IgD-negative memory B cell (primary cell): ENCODE measurements around the gene ARID5A. TPM values are rescaled to one million over a fixed set of nuclear protein-coding genes. Genes with fewer than 3 reads are reported as not detected.
A peak's percentile ranks its signal among the peaks of the same experiment; 100 is the strongest.

Source experiments
- H3K27ac Mint-ChIP-seq, 3 donors: one replicate each; pipeline ENCODE4 v1.8.0; 2020 to 2022; ENCODE audit warnings: mild to moderate bottlenecking in 3 of 3, mixed read lengths in 3 of 3, moderate library complexity in 1 of 3
- H3K27me3 Mint-ChIP-seq: one replicate; pipeline ENCODE4 v1.8.0; 2021; ENCODE audit warnings: mixed read lengths
- H3K36me3 Mint-ChIP-seq: one replicate; pipeline ENCODE4 v1.8.0; 2020; ENCODE audit warnings: mild to moderate bottlenecking, mixed read lengths
- H3K4me1 Mint-ChIP-seq, 3 donors: one replicate each; pipeline ENCODE4 v1.8.0; 2020 to 2022; ENCODE audit warnings: mixed read lengths in 3 of 3, mild to moderate bottlenecking in 1 of 3
- H3K4me3 Mint-ChIP-seq, 4 donors: one replicate each; pipeline ENCODE4 v1.8.0; 2020 to 2022; ENCODE audit warnings: mild to moderate bottlenecking in 4 of 4, mixed read lengths in 4 of 4, moderate library complexity in 3 of 4
- H3K9me3 Mint-ChIP-seq, 3 donors: one replicate each; pipeline ENCODE4 v1.8.0; 2020 to 2021; ENCODE audit warnings: mixed read lengths in 3 of 3, mild to moderate bottlenecking in 1 of 3
- polyA plus RNA-seq: library from polyadenylated mRNA; unstranded; fragments of 300-500 nt; fragmentation: Illumina TruSeq; gene quantifications from one replicate; pipeline ENCODE4 v1.2.3, GENCODE V29; 2021

The ARID5A gene
- polyA plus RNA-seq, 1 donor from 2014 or later, result 62.3 TPM

- H3K36me3 Mint-ChIP-seq, result peaks cover 1% of the 10 kb centered on the region
- H3K4me1 Mint-ChIP-seq, result peaks cover 0 to 8% (median 5%) of the 10 kb centered on the region in 3 donors
- H3K27me3 Mint-ChIP-seq, result peaks cover 1% of the 10 kb centered on the region
- peaks cover 0 to 7% (median 0%) of the 10 kb centered on the region in 3 donors for H3K9me3 Mint-ChIP-seq
- no peak overlapping the region for H3K4me3 Mint-ChIP-seq
- H3K27ac Mint-ChIP-seq, result no peak overlapping the region
Measured at GRCh38 chr2:96558485-96558884, 21.9 kb downstream of the ARID5A start.

GRCh38 chr2:96564026-96564425 is 27.5 kb downstream of the ARID5A start:
- Mint-ChIP-seq H3K27ac (no peak overlapping the region), H3K4me1 (no peaks in the 10 kb centered on the region), H3K27me3 (peaks cover 1% of the 10 kb centered on the region), H3K36me3 (no peaks in the 10 kb centered on the region), H3K9me3 (peaks cover 0 to 3% (median 0%) of the 10 kb centered on the region in 3 donors), H3K4me3 (no peak overlapping the region)

DNA sequence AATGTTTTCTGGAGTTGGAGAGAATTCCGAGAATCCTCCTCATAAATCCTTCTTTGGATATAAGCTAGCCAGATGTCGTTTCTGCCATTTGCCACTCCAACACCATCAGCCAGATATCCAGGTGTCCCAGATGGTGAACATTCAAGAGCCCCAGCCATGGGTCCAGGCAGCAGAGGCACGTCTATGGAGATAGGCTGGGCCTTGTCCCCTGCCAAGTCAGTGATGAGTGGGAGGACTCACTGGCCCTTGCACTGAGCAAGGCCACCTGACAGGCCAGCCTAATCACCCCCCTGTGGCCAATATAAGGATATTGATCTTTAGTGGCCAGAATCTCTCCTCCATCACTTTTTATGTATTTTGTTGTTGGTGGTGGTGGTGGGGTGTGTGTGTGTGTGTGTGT is 28.0 kb downstream of the ARID5A start:
- Mint-ChIP-seq H3K36me3 (no peaks in the 10 kb centered on the region), H3K27ac (no peak overlapping the region), H3K4me1 (no peaks in the 10 kb centered on the region), H3K4me3 (no peak overlapping the region), H3K9me3 (peaks cover 0 to 3% (median 0%) of the 10 kb centered on the region in 3 donors), H3K27me3 (peaks cover 1% of the 10 kb centered on the region)

DNA sequence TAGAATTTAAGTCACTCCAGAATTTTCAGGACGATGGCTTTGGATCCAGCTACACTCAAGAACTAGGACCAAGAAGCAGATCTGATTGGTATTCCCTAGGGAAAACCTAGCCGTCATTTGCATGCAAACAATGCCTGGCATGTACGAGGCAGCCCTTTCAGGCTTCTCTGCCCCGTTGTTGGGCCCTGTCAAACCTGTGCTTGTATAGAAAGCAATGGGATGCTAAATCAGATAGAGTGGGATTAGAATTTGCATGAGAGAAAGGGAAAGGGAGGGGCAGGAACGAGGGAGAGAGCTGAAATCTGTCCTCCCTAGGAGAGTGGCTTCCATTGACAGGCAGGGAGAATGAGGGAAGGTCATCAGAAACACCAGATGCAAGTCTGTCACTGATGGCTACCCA is 28.6 kb downstream of the ARID5A start:
- Mint-ChIP-seq H3K4me1 (no peaks in the 10 kb centered on the region), H3K27ac (no peak overlapping the region), H3K27me3 (peaks cover 1% of the 10 kb centered on the region), H3K36me3 (no peaks in the 10 kb centered on the region), H3K4me3 (no peak overlapping the region), H3K9me3 (peaks cover 0 to 3% (median 0%) of the 10 kb centered on the region in 3 donors)

- H3K27ac Mint-ChIP-seq, result no peak overlapping the region
- peaks cover 1% of the 10 kb centered on the region for H3K27me3 Mint-ChIP-seq
- no peaks in the 10 kb centered on the region for H3K36me3 Mint-ChIP-seq
- H3K4me3 Mint-ChIP-seq, result no peak overlapping the region
- no peaks in the 10 kb centered on the region for H3K9me3 Mint-ChIP-seq
- H3K4me1 Mint-ChIP-seq, result no peaks in the 10 kb centered on the region
Measured at GRCh38 chr2:96568094-96568493, 31.5 kb downstream of the ARID5A start.

DNA sequence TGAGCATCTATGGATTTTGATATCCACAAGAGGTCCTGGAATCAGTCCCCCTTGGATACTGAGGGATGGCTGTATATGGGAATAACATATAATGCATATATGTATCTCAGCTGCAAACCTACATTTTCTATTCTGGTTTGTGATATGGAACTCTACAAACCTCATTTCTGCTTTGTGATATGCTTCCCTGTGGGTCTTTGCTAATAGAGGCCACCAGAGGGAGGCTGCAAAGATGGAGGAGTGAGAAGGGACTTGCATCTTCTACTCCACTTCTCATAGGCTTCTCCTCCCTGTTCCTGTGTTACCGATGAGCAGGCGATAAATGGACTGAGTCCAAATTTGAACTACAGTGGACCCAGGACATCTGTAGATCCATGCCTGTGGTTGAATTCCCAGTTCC is 37.8 kb downstream of the ARID5A start:
- peaks cover 1% of the 10 kb centered on the region for H3K27me3 Mint-ChIP-seq
- no peak overlapping the region for H3K4me3 Mint-ChIP-seq
- H3K9me3 Mint-ChIP-seq, result no peaks in the 10 kb centered on the region
- H3K4me1 Mint-ChIP-seq, result no peaks in the 10 kb centered on the region
- no peak overlapping the region for H3K27ac Mint-ChIP-seq
- H3K36me3 Mint-ChIP-seq, result peaks cover 3% of the 10 kb centered on the region

GRCh38 chr2:96575785-96576456 is 39.4 kb downstream of the ARID5A start:
- Mint-ChIP-seq H3K4me1 (no peaks in the 10 kb centered on the region), H3K9me3 (no peaks in the 10 kb centered on the region), H3K36me3 (peaks cover 3% of the 10 kb centered on the region), H3K27me3 (no peaks in the 10 kb centered on the region), H3K4me3 (no peak overlapping the region), H3K27ac (peak overlapping the region in 1 of 3 donors; percentile 21)

- Mint-ChIP-seq H3K27ac (no peak overlapping the region), H3K4me3 (no peak overlapping the region), H3K36me3 (peaks cover 3% of the 10 kb centered on the region)
Measured at GRCh38 chr2:96577501-96577900, 40.9 kb downstream of the ARID5A start.

GRCh38 chr2:96578731-96579130 is 42.2 kb downstream of the ARID5A start:
- H3K4me3 Mint-ChIP-seq, result no peak overlapping the region
- no peaks in the 10 kb centered on the region for H3K27me3 Mint-ChIP-seq
- H3K4me1 Mint-ChIP-seq, result no peaks in the 10 kb centered on the region
- peaks cover 3% of the 10 kb centered on the region for H3K36me3 Mint-ChIP-seq
- no peak overlapping the region for H3K27ac Mint-ChIP-seq
- H3K9me3 Mint-ChIP-seq, result no peaks in the 10 kb centered on the region

More at GRCh38 chr2:96577501-96577900, 40.9 kb downstream of the ARID5A start:
- no peaks in the 10 kb centered on the region for H3K4me1 Mint-ChIP-seq
- no peaks in the 10 kb centered on the region for H3K9me3 Mint-ChIP-seq
- H3K27me3 Mint-ChIP-seq, result no peaks in the 10 kb centered on the region

GRCh38 chr2:96579422-96579821 is 42.9 kb downstream of the ARID5A start:
- Mint-ChIP-seq H3K27me3 (no peaks in the 10 kb centered on the region), H3K36me3 (peaks cover 5% of the 10 kb centered on the region), H3K4me3 (no peak overlapping the region), H3K9me3 (no peaks in the 10 kb centered on the region), H3K4me1 (no peaks in the 10 kb centered on the region), H3K27ac (no peak overlapping the region)

DNA sequence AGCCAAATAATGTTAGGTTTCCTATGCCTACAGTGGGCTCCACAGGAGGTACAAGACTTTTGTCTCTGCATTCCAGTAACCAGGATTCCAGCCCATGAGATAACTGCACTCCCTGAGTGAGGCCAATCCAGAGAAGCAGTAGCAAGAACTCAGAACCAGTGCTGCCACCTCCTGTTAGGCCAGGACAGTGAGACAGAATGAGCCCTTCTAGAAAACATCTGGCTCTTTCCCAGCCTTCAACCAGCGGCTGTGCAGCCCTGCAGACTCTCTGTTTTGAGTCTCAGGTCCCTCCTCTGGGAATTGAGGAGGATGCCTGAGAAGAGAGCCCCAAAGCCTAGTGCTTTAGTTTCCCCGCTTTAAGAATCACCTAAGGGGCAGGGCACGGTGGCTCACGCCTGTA is 44.2 kb downstream of the ARID5A start:
- Mint-ChIP-seq H3K27ac (no peak overlapping the region), H3K9me3 (no peaks in the 10 kb centered on the region), H3K4me1 (no peaks in the 10 kb centered on the region), H3K27me3 (no peaks in the 10 kb centered on the region), H3K4me3 (no peak overlapping the region), H3K36me3 (peaks cover 5% of the 10 kb centered on the region)

GRCh38 chr2:96584017-96584416 is 47.5 kb downstream of the ARID5A start:
- Mint-ChIP-seq H3K36me3 (peaks cover 6% of the 10 kb centered on the region), H3K4me3 (no peak overlapping the region), H3K27me3 (no peaks in the 10 kb centered on the region), H3K9me3 (peaks cover 0 to 1% (median 0%) of the 10 kb centered on the region in 3 donors), H3K4me1 (peaks cover 0 to 6% (median 0%) of the 10 kb centered on the region in 3 donors), H3K27ac (no peak overlapping the region)

DNA sequence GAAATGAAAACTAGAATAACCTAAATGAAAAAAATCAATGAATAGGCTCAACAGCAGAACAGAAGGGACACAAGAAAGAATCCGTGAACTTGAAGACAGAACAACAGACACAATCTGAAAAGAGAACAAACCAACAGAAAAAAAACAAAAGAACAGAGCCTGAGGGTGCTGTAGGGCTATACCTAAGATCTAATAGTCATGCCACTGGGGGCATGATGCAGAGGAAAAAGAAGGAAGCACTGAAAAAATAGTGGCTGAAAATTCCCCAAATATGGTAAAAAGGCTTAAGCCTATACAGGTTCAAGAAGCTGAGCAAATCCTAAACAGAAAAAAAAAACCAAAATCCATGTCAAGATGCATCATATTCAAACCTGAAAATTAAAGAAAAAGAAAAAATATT is 51.3 kb downstream of the ARID5A start:
- Mint-ChIP-seq H3K36me3 (peaks cover 4% of the 10 kb centered on the region), H3K4me1 (peaks cover 0 to 6% (median 3%) of the 10 kb centered on the region in 3 donors), H3K9me3 (peaks cover 0 to 1% (median 0%) of the 10 kb centered on the region in 3 donors), H3K27ac (peak overlapping the region in 2 of 3 donors; percentile 10 to 36), H3K27me3 (no peaks in the 10 kb centered on the region), H3K4me3 (no peak overlapping the region)

DNA sequence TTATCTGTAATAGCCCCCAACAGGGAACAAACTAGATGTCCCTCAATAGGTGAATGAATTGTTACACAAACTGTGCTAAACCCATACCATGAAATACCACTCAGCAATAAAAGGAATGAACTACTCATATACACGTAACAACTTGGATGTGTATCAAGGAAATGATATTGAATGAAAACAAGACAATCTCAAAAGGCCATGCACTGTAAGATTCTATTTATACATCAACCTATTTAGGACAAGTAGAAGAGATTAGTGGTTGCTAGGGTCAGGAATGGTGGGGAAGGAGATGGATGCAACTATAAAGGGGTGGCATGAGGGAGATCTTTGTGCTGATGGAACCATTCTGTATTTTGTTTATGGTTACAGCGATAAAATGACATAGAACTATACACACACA is 54.5 kb downstream of the ARID5A start:
- Mint-ChIP-seq H3K36me3 (peaks cover 8% of the 10 kb centered on the region), H3K4me1 (peaks cover 0 to 6% (median 3%) of the 10 kb centered on the region in 3 donors), H3K27ac (no peak overlapping the region), H3K9me3 (peaks cover 0 to 1% (median 0%) of the 10 kb centered on the region in 3 donors), H3K27me3 (no peaks in the 10 kb centered on the region), H3K4me3 (no peak overlapping the region)

DNA sequence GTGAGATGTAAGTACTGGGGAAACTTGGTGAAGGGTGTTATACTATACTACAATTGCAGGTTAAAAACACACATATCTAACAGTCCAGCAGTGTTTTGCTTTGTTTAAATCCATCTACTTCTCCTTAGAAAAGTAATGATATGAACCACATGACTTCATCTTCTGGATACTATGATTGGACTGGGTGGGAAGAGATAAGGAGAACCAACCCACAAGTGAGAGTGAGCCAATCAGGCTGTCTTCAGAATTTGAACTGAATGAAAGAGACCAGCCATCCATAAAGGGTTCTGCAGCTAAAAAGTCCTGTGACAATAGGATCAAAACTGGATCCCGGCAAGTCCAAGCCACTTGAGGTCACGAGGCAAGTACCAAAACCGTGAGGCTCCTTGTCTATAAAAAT is 54.9 kb downstream of the ARID5A start:
- H3K36me3 Mint-ChIP-seq, result peaks cover 8% of the 10 kb centered on the region

DNA sequence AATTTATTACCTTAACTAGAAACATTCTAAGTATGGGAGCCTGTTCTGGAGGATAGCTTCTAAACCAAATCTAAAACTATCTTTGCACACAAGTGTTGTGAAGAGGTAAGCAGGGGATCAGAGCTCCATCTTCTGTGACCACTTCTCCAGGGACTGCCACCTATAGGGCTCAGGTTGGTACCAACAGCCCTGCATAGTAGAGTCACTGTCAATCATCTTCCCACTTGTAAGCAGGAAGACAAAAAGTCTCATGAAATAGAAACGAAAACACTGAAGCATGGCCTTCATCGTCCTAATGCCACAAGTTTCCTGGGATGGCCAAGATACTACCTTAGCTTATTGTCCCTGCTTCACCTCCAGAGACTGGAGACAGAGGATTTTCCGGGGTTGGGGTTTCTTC is 57.7 kb downstream of the ARID5A start:
- peaks cover 0 to 3% (median 0%) of the 10 kb centered on the region in 3 donors for H3K4me1 Mint-ChIP-seq
- H3K4me3 Mint-ChIP-seq, result no peak overlapping the region
- peaks cover 11% of the 10 kb centered on the region for H3K36me3 Mint-ChIP-seq
- H3K27me3 Mint-ChIP-seq, result no peaks in the 10 kb centered on the region
- peak overlapping the region in 1 of 3 donors; percentile 82 for H3K27ac Mint-ChIP-seq
- no peaks in the 10 kb centered on the region for H3K9me3 Mint-ChIP-seq

More for the DNA sequence above, 54.9 kb downstream of the ARID5A start:
- Mint-ChIP-seq H3K9me3 (peaks cover 0 to 1% (median 0%) of the 10 kb centered on the region in 3 donors), H3K4me3 (no peak overlapping the region), H3K27ac (peak overlapping the region in 1 of 3 donors; percentile 39), H3K27me3 (no peaks in the 10 kb centered on the region), H3K4me1 (peaks cover 0 to 6% (median 3%) of the 10 kb centered on the region in 3 donors)
